Measurements from ENCODE around the gene TMEM219.

The TMEM219 gene

GRCh38 chr16:29971304-29971703 lies 9.4 kb downstream of the TMEM219 start:
- Histone ChIP-seq H3K9ac (no peak overlapping the region), H3K27me3 (no peaks in the 10 kb centered on the region), H3K27ac (no peak overlapping the region), H3K36me3 (peaks cover 54% of the 10 kb centered on the region), H3K4me2 (no peak overlapping the region), H3K4me1 (peaks cover 26% of the 10 kb centered on the region), H3K4me3 (no peak overlapping the region), H3K9me3 (no peaks in the 10 kb centered on the region; the same call in 1 of the 2 replicates), H4K20me1 (peaks cover 20% of the 10 kb centered on the region)
- TF ChIP-seq Cebpa-rat (IDR thresholded peaks at IDR 0.05), result no peak

GRCh38 chr16:29972500-29972899 lies 10.6 kb downstream of the TMEM219 start:
- H4K20me1 ChIP-seq, result peaks cover 32% of the 10 kb centered on the region
- no peaks in the 10 kb centered on the region; the same call in 1 of the 2 replicates for H3K9me3 ChIP-seq
- TF ChIP-seq Cebpa-rat (IDR thresholded peaks at IDR 0.05), result no peak
- no peak overlapping the region for H3K4me3 ChIP-seq
- no peak overlapping the region for H3K4me2 ChIP-seq
- H3K9ac ChIP-seq, result no peak overlapping the region
- H3K4me1 ChIP-seq, result peaks cover 38% of the 10 kb centered on the region
- H3K27ac ChIP-seq, result no peak overlapping the region
- no peaks in the 10 kb centered on the region for H3K27me3 ChIP-seq
- peaks cover 58% of the 10 kb centered on the region for H3K36me3 ChIP-seq

- Histone ChIP-seq H3K9ac (no peak overlapping the region), H3K9me3 (no peaks in the 10 kb centered on the region; the same call in 1 of the 2 replicates), H3K27me3 (no peaks in the 10 kb centered on the region), H3K36me3 (peaks cover 60% of the 10 kb centered on the region), H3K4me3 (peak overlapping the region; percentile 85; the same call in 1 of the 2 replicates), H3K4me2 (peak overlapping the region; percentile 22; the same call in 1 of the 2 replicates), H3K4me1 (peaks cover 42% of the 10 kb centered on the region), H4K20me1 (peaks cover 37% of the 10 kb centered on the region), H3K27ac (no peak overlapping the region; the same call in 1 of the 2 replicates)
- TF ChIP-seq Cebpa-rat (IDR thresholded peaks at IDR 0.05), result no peak
These were observed 11.1 kb downstream of the TMEM219 start for GRCh38 chr16:29972992-29973383.

GRCh38 chr16:29973384-29974246 lies 11.7 kb downstream of the TMEM219 start, which contains the start of gene TAOK2:
TSS of gene TAOK2 (plus strand) at chr16:29973868. CDS start at chr16:29977773, 3,905 bp downstream.
- H4K20me1 ChIP-seq, result peaks cover 43% of the 10 kb centered on the region
- H3K27me3 ChIP-seq, result no peaks in the 10 kb centered on the region
- peak within 1 kb of the TSS; percentile 85 for H3K4me3 ChIP-seq
- peaks cover 60% of the 10 kb centered on the region for H3K36me3 ChIP-seq
- TF ChIP-seq Cebpa-rat (IDR thresholded peaks at IDR 0.05), result no peak
- H3K4me2 ChIP-seq, result peak within 1 kb of the TSS; percentile 98
- peak within 1 kb of the TSS; percentile 82 for H3K27ac ChIP-seq
- H3K9me3 ChIP-seq, result no peaks in the 10 kb centered on the region; the same call in 1 of the 2 replicates
- peak within 1 kb of the TSS; percentile 86 for H3K9ac ChIP-seq
- H3K4me1 ChIP-seq, result peaks cover 49% of the 10 kb centered on the region

DNA sequence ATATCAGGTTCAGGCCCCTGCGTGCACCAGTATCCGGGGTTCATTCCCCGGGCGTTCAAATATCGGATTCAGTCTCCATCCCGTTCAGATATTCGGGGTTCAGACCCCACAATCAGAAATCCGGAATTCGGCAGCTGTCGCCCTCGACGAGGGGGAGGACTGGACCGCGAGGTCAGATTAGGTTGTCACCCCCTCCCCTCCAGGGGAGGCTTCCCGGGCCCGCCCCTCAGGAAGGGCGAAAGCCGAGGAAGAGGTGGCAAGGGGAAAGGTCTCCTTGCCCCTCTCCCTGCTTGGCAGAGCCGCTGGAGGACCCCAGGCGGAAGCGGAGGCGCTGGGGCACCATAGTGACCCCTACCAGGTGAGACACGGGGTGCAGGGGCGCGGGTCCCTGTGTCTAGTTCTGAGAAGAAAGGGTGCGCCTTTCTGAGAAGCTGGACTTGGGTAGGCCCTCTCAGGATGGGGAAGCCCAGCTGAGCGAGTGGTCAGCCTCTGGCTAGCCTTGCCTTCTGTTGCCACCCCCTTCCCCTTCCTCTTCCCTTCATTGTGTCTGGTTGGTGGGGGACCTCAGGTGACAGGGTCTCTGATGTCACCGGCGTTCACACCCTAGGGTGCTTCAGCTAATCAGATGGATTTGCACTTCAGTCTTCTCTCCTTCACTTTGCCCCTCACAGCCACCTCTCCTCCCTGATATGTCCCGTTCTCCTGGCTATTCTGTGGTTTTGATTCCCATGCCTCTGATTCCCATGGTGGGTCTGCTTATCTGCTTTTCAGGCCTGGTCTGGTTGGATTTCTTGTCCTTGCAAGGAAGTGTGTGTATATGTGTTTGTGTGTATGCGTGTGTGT lies 12.6 kb downstream of the TMEM219 start:
- H3K27ac ChIP-seq, result peak overlapping the region; percentile 82
- H3K4me2 ChIP-seq, result peak overlapping the region; percentile 98
- H3K27me3 ChIP-seq, result no peaks in the 10 kb centered on the region
- peak overlapping the region; percentile 86 for H3K9ac ChIP-seq
- TF ChIP-seq Cebpa-rat (IDR thresholded peaks at IDR 0.05), result no peak
- H3K36me3 ChIP-seq, result peaks cover 60% of the 10 kb centered on the region
- H4K20me1 ChIP-seq, result peaks cover 52% of the 10 kb centered on the region
- no peaks in the 10 kb centered on the region; the same call in 1 of the 2 replicates for H3K9me3 ChIP-seq
- H3K4me3 ChIP-seq, result peak overlapping the region; percentile 85
- peaks cover 49% of the 10 kb centered on the region for H3K4me1 ChIP-seq

GRCh38 chr16:29975134-29975538 lies 13.3 kb downstream of the TMEM219 start:
- peaks cover 54% of the 10 kb centered on the region for H4K20me1 ChIP-seq
- H3K36me3 ChIP-seq, result peaks cover 60% of the 10 kb centered on the region
- H3K27ac ChIP-seq, result peak overlapping the region; percentile 82; the same call in 1 of the 2 replicates
- peaks cover 49% of the 10 kb centered on the region for H3K4me1 ChIP-seq
- H3K9me3 ChIP-seq, result no peaks in the 10 kb centered on the region; the same call in 1 of the 2 replicates
- no peaks in the 10 kb centered on the region for H3K27me3 ChIP-seq
- H3K4me3 ChIP-seq, result peak overlapping the region; percentile 85
- no peak for TF ChIP-seq Cebpa-rat (IDR thresholded peaks at IDR 0.05)
- peak overlapping the region; percentile 86 for H3K9ac ChIP-seq
- peak overlapping the region; percentile 98 for H3K4me2 ChIP-seq

- H4K20me1 ChIP-seq, result peaks cover 54% of the 10 kb centered on the region
- H3K36me3 ChIP-seq, result peaks cover 61% of the 10 kb centered on the region
- peak overlapping the region; percentile 86 for H3K9ac ChIP-seq
- peak overlapping the region; percentile 98 for H3K4me2 ChIP-seq
- TF ChIP-seq Cebpa-rat (IDR thresholded peaks at IDR 0.05), result no peak
- peak overlapping the region; percentile 85 for H3K4me3 ChIP-seq
- H3K4me1 ChIP-seq, result peaks cover 49% of the 10 kb centered on the region
- H3K27me3 ChIP-seq, result no peaks in the 10 kb centered on the region
- peak overlapping the region; percentile 82 for H3K27ac ChIP-seq
- H3K9me3 ChIP-seq, result no peaks in the 10 kb centered on the region; the same call in 1 of the 2 replicates
These were observed 14.1 kb downstream of the TMEM219 start for GRCh38 chr16:29975811-29976511.

DNA sequence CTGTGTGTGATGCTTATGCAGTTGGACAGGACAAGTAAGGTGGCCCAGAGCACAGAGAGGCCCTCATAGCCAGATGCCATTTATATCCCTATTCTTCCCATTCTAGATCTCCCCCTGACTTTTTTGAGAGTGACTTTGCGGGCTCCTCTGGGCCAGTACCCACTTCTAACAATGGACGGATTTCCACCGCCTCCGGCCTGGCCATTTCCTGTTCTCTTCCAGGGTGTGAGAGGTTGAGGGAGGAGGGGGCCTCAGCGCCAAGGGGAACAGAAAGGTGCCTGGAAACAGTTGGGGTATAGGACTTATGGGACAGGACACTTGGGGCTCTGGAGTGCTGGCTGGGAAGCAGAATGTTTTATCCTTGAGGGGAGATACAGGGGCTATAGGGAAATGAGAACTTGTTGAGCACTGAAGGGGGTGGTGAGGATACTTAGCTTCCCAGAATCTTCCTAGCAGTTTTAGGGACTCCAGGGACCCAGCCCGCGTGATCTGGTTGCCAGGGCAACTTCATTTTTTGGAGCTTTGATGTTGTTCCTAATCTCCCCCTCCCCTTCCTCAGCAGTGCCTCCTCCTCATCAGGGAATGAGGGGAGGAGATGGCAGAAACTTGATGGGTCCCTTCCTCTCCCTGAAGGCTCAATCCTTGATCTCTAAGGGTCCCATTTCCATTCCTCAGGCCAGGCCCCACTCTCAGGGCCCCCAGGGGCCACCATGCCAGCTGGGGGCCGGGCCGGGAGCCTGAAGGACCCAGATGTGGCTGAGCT lies 15.4 kb downstream of the TMEM219 start:
- Histone ChIP-seq H3K9ac (peak overlapping the region; percentile 86), H3K4me2 (peak overlapping the region; percentile 98), H3K4me3 (no peak overlapping the region), H3K27ac (peak overlapping the region; percentile 12; the same call in 1 of the 2 replicates), H3K4me1 (peaks cover 49% of the 10 kb centered on the region), H3K36me3 (peaks cover 62% of the 10 kb centered on the region), H3K9me3 (no peaks in the 10 kb centered on the region; the same call in 1 of the 2 replicates), H3K27me3 (no peaks in the 10 kb centered on the region), H4K20me1 (peaks cover 54% of the 10 kb centered on the region)
- no peak for TF ChIP-seq Cebpa-rat (IDR thresholded peaks at IDR 0.05)
